SK-N-SH (cell line): ENCODE data around the gene AFAP1L1. TPM values are rescaled to one million over a fixed set of nuclear protein-coding genes. Genes with fewer than 3 reads are reported as not detected.

Experiments used
- CTCF ChIA-PET: fragments of 300-600, 350-600 bp; formaldehyde crosslinking; extraction: SDS; loops from one replicate; lab custom pipeline; 2021; lab: Yijun Ruan, JAX
- POLR2A ChIA-PET: fragments of 350-600 bp; sonication (Branson Sonifier 250); formaldehyde crosslinking; extraction: SDS; loops from one replicate; lab custom pipeline; 2020; ENCODE audit warnings: antibody characterized with exemption, inconsistent platforms; lab: Yijun Ruan, JAX
- DNase-seq: peaks from one replicate; pipeline ENCODE4 v3.0.0; 2012
- H2AFZ ChIP-seq: fragments of 200-600 bp; sonication (generic); 2 replicates; pipeline ENCODE4 v1.8.1; 2016; ENCODE audit warnings: antibody characterized with exemption, mild to moderate bottlenecking, low read depth
- H3F3A ChIP-seq: fragments of 200-600 bp; sonication (generic); replicated peaks from 2 replicates; pipeline ENCODE3; 2016; ENCODE audit warnings: antibody characterized with exemption, mild to moderate bottlenecking; ENCODE audit not compliant: insufficient read depth
- H3K27ac ChIP-seq, 2 experiments: fragments of 200-500 bp in 1 of 2; fragments of 200-600 bp in 1 of 2; sonication (Bioruptor generic) in 1 of 2; sonication (generic), shearing (Covaris generic) in 1 of 2; 2 replicates each; pipeline versions ENCODE4 v1.5.1 to v1.6.1; 2014 to 2016; ENCODE audit warnings: low read depth in 2 of 2, inconsistent platforms in 1 of 2, low read length in 1 of 2, mild to moderate bottlenecking in 1 of 2, mixed read lengths in 1 of 2
- H3K27me3 ChIP-seq: fragments of 200-600 bp; sonication (generic), shearing (Covaris generic); 2 replicates; pipeline ENCODE4 v1.6.1; 2016; ENCODE audit warnings: mixed run types; ENCODE audit not compliant: insufficient read depth
- H3K36me3 ChIP-seq, 2 experiments: fragments of 200-500 bp in 1 of 2; fragments of 200-600 bp in 1 of 2; sonication (Bioruptor generic) in 1 of 2; sonication (generic) in 1 of 2; replicated peaks in 1 of 2; 2 replicates each; pipeline versions ENCODE3 to v1.5.1; 2014 to 2016; ENCODE audit warnings: low read length in 1 of 2, mild to moderate bottlenecking in 1 of 2; ENCODE audit not compliant: insufficient read depth in 2 of 2, control insufficient read depth in 1 of 2
- H3K4me1 ChIP-seq, 2 experiments: fragments of 200-500 bp in 1 of 2; fragments of 200-600 bp in 1 of 2; sonication (Bioruptor generic) in 1 of 2; sonication (generic), shearing (Covaris generic) in 1 of 2; 2 replicates each; pipeline versions ENCODE4 v1.5.1 to v1.6.1; 2014 to 2016; ENCODE audit warnings: low read depth in 1 of 2, low read length in 1 of 2, mixed run types in 1 of 2; ENCODE audit not compliant: insufficient read depth in 2 of 2, control insufficient read depth in 1 of 2
- H3K4me2 ChIP-seq: fragments of 200-600 bp; sonication (generic), shearing (Covaris generic); 2 replicates; pipeline ENCODE4 v1.6.1; 2017; ENCODE audit warnings: mixed run types
- H3K4me3 ChIP-seq, 2 experiments: fragments of 200-500 bp in 1 of 2; fragments of 200-600 bp in 1 of 2; sonication (Bioruptor generic) in 1 of 2; sonication (generic), shearing (Covaris generic) in 1 of 2; 2 replicates each; pipeline versions ENCODE4 v1.5.1 to v1.8.1; 2014 to 2016; ENCODE audit warnings: low read depth in 2 of 2, inconsistent platforms in 1 of 2, low read length in 1 of 2, mild to moderate bottlenecking in 1 of 2, mixed read lengths in 1 of 2, moderate library complexity in 1 of 2
- H3K79me2 ChIP-seq: fragments of 200-600 bp; sonication (generic); 2 replicates; pipeline ENCODE4 v1.8.1; 2017; ENCODE audit warnings: mild to moderate bottlenecking; ENCODE audit not compliant: insufficient read depth
- H3K9ac ChIP-seq: fragments of 200-600 bp; sonication (generic); 2 replicates; pipeline ENCODE4 v1.6.1; 2017; ENCODE audit warnings: mixed run types
- H3K9me2 ChIP-seq: fragments of 200-600 bp; sonication (generic); 2 replicates; pipeline ENCODE4 v1.6.1; 2017; ENCODE audit warnings: mixed run types
- H3K9me3 ChIP-seq: fragments of 200-600 bp; sonication (generic); 2 replicates; pipeline ENCODE4 v1.6.1; 2017; ENCODE audit warnings: mixed run types, mild to moderate bottlenecking, moderate library complexity
- H4K20me1 ChIP-seq: fragments of 200-600 bp; sonication (generic); 2 replicates; pipeline ENCODE4 v1.6.1; 2017; ENCODE audit warnings: mild to moderate bottlenecking, mixed run types; ENCODE audit not compliant: insufficient read depth
- EP300 ChIP-seq, 2 experiments: IDR thresholded peaks; 2 replicates each; pipeline versions ENCODE4 v1.4.0 to v1.6.1; 2012; ENCODE audit warnings: borderline replicate concordance in 1 of 2, low read depth in 1 of 2, low read length in 1 of 2
- EZH2phosphoT487 ChIP-seq: fragments of 200-600 bp; sonication (generic); IDR thresholded peaks from 2 replicates; pipeline ENCODE4 v1.6.1; 2017; ENCODE audit warnings: low read depth, mixed run types, mild to moderate bottlenecking, antibody characterized with exemption, moderate library complexity, borderline replicate concordance
- FOXJ3 ChIP-seq: sonication (generic); formaldehyde crosslinking; IDR thresholded peaks from 2 replicates; pipeline ENCODE4 v1.5.1; 2020; ENCODE audit warnings: mild to moderate bottlenecking, missing genetic modification reagents
- JUND ChIP-seq: IDR thresholded peaks from 2 replicates; pipeline ENCODE4 v1.4.0; 2012
- MEF2A ChIP-seq: IDR thresholded peaks from 2 replicates; pipeline ENCODE4 v1.4.0; 2012; ENCODE audit warnings: low read depth, borderline replicate concordance
- NFIC ChIP-seq: IDR thresholded peaks from 2 replicates; pipeline ENCODE4 v1.4.0; 2012; ENCODE audit warnings: borderline replicate concordance
- NRF1 ChIP-seq: IDR thresholded peaks from 2 replicates; pipeline ENCODE4 v1.6.1; 2012; ENCODE audit warnings: low read depth, mild to moderate bottlenecking, low read length
- RCOR1 ChIP-seq: fragments of 150-350 bp; IDR thresholded peaks from 2 replicates; pipeline ENCODE4 v1.6.1; 2017; ENCODE audit warnings: antibody characterized with exemption, low read length
- RFX5 ChIP-seq: IDR thresholded peaks from 2 replicates; pipeline ENCODE4 v1.6.1; 2012; ENCODE audit warnings: mild to moderate bottlenecking, improper control_type of control experiment, low read length
- SIN3A ChIP-seq: IDR thresholded peaks from 2 replicates; pipeline ENCODE4 v1.6.1; 2012; ENCODE audit warnings: low read depth, mild to moderate bottlenecking, low read length, moderate library complexity, borderline replicate concordance
- TCF12 ChIP-seq: IDR thresholded peaks from 2 replicates; pipeline ENCODE4 v1.4.0; 2012
- TEAD4 ChIP-seq: IDR thresholded peaks from 2 replicates; pipeline ENCODE4 v1.4.0; 2012; ENCODE audit warnings: mild to moderate bottlenecking, borderline replicate concordance; ENCODE audit not compliant: insufficient read depth
- WGBS: methylation state at CpG from one replicate; pipeline ENCODE4 v1.1.6; 2017; ENCODE audit warnings: low lambda C conversion rate; 5-methylcytosine and 5-hydroxymethylcytosine counted together
- polyA plus RNA-seq, 3 experiments: library from polyadenylated mRNA; depleted of rRNA; stranded (reverse); fragments of >200 nt; gene quantifications; 2 replicates each; pipeline ENCODE4 v1.2.3, GENCODE V29; 2012
- TF ChIP-seq, protein P1 (sequence below): fragments of 200-600 bp; sonication (generic); IDR thresholded peaks from 2 replicates; pipeline ENCODE4 v1.6.1; 2017; ENCODE audit warnings: antibody characterized with exemption, mild to moderate bottlenecking, moderate library complexity
- TF ChIP-seq, protein P2 (sequence below): fragments of 150-350 bp; IDR thresholded peaks from 2 replicates; pipeline ENCODE4 v1.6.1; 2017; ENCODE audit warnings: antibody characterized with exemption, low read length, low read depth, borderline replicate concordance
- TF ChIP-seq, protein P3 (sequence below): IDR thresholded peaks from 2 replicates; pipeline ENCODE4 v1.4.0; 2012; ENCODE audit warnings: low read depth
- TF ChIP-seq, protein P4 (sequence below): IDR thresholded peaks from 2 replicates; pipeline ENCODE4; 2012

AFAP1L1 gene
- polyA plus RNA-seq, 1 of the 3 experiments (the other 2 are of a cell fraction), result 0.82 TPM

GRCh38 chr5:149314571-149315111, 43.0 kb downstream of the AFAP1L1 start:
- H3K4me2 ChIP-seq, result no peak overlapping the region
- H3K9ac ChIP-seq, result no peak overlapping the region
- no peak overlapping the region for H3K27ac ChIP-seq
- 94% methylated on average over 4 of the region's 4 CpGs for WGBS
- no peak overlapping the region for H2AFZ ChIP-seq
- H3K9me3 ChIP-seq, result no peaks in the 10 kb centered on the region
- no peak overlapping the region for H3K4me3 ChIP-seq
- H4K20me1 ChIP-seq, result no peaks in the 10 kb centered on the region
- ChIA-PET POLR2A (interaction anchor here (1.0 kb wide), 1 partner anchor 31 kb away, joined by 3 read pairs; the partner anchor contains the start of gene GRPEL2), CTCF (interaction anchor here (0.9 to 9.4 kb wide), 10 partner anchors 27 to 272 kb away, joined by 3 to 120 read pairs (median 4); partner anchors contain the start of gene GRPEL2)
- TF ChIP-seq, protein P1, sequence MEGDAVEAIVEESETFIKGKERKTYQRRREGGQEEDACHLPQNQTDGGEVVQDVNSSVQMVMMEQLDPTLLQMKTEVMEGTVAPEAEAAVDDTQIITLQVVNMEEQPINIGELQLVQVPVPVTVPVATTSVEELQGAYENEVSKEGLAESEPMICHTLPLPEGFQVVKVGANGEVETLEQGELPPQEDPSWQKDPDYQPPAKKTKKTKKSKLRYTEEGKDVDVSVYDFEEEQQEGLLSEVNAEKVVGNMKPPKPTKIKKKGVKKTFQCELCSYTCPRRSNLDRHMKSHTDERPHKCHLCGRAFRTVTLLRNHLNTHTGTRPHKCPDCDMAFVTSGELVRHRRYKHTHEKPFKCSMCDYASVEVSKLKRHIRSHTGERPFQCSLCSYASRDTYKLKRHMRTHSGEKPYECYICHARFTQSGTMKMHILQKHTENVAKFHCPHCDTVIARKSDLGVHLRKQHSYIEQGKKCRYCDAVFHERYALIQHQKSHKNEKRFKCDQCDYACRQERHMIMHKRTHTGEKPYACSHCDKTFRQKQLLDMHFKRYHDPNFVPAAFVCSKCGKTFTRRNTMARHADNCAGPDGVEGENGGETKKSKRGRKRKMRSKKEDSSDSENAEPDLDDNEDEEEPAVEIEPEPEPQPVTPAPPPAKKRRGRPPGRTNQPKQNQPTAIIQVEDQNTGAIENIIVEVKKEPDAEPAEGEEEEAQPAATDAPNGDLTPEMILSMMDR, result no peak
- no peak for TF ChIP-seq MEF2A
- no peak for TF ChIP-seq NRF1
- TF ChIP-seq, protein P2, sequence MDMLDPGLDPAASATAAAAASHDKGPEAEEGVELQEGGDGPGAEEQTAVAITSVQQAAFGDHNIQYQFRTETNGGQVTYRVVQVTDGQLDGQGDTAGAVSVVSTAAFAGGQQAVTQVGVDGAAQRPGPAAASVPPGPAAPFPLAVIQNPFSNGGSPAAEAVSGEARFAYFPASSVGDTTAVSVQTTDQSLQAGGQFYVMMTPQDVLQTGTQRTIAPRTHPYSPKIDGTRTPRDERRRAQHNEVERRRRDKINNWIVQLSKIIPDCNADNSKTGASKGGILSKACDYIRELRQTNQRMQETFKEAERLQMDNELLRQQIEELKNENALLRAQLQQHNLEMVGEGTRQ, result no peak
- TF ChIP-seq, protein P3, sequence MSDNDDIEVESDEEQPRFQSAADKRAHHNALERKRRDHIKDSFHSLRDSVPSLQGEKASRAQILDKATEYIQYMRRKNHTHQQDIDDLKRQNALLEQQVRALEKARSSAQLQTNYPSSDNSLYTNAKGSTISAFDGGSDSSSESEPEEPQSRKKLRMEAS, result no peak
- no peak for TF ChIP-seq EZH2phosphoT487
- TF ChIP-seq JUND, result no peak
- TF ChIP-seq EP300 (IDR thresholded peaks at IDR 0.05; ENCODE audit: borderline replicate concordance in 1 of 2, low read depth in 1 of 2, low read length in 1 of 2), result no peak
- no peak for TF ChIP-seq SIN3A
- TF ChIP-seq TCF12, result no peak
- TF ChIP-seq, protein P4, sequence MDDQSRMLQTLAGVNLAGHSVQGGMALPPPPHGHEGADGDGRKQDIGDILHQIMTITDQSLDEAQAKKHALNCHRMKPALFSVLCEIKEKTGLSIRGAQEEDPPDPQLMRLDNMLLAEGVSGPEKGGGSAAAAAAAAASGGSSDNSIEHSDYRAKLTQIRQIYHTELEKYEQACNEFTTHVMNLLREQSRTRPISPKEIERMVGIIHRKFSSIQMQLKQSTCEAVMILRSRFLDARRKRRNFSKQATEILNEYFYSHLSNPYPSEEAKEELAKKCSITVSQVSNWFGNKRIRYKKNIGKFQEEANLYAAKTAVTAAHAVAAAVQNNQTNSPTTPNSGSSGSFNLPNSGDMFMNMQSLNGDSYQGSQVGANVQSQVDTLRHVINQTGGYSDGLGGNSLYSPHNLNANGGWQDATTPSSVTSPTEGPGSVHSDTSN, result no peak
- TF ChIP-seq NFIC, result no peak
- no peak for TF ChIP-seq FOXJ3 (CRISPR knock-in tag)
- TF ChIP-seq RFX5, result no peak
- TF ChIP-seq TEAD4, result no peak
- no peak for TF ChIP-seq RCOR1
- peaks cover 0 to 5% of the 10 kb centered on the region in 2 experiments; a peak in 1 of 4 replicates for H3K4me1 ChIP-seq
- no peaks in the 10 kb centered on the region for H3K79me2 ChIP-seq
- no peaks in the 10 kb centered on the region for H3K27me3 ChIP-seq
- peaks cover 0 to 5% of the 10 kb centered on the region in 2 experiments for H3K36me3 ChIP-seq
- no peaks in the 10 kb centered on the region for H3F3A ChIP-seq
- no peaks in the 10 kb centered on the region for H3K9me2 ChIP-seq
- no peak for DNase-seq
